ENCODE data around the gene KEAP1.

DNA sequence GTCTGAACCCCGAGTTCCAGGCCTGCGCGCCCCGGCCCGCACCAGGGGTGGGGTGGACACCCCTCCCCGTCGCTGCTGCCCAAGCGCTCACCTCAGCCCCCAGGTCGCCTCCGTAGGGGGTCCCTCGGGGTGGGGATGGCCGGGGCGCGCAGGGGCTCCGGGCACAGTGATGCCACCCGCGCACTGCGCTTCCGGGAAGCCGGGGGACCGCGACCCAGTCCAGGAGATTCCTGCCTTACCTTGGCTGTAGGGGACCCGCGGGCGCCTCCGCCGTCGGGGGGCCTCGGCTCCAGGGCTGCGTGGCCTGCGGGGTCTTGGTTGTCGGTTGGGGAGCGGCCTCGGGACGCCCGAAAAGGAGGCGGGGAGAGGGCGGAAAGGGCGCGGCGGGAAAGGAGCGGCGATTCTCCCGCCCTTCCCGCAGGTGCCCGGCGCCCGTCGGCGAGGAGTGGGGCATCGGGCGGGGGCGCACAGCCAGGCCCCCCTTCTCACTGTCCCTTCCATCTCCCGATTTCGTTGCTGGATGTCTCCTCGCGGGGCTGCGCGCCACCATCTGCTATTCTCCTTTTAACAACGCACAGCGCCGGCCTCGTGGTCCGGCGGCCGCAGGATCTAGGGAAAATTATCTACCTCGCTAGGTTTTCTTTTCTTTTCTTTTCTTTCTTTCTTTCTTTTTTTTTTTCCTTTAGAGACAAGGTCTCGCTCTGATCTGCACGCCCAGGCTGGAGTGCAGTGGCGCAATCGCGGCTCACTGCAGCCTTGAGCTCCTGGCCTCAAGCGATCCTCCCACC, at the start of gene KEAP1:
- TF ChIP-seq KDM5A (IDR thresholded peaks at IDR 0.05; ENCODE audit: low read length) = no peak
- 0 out of 4 replicates have a peak, but pooled peaks of 1 of the 3 experiments have one; percentile 2 for TF ChIP-seq CTCF (IDR thresholded peaks at IDR 0.05; ENCODE audit: control extremely low read depth in 1 of 3, insufficient read depth in 1 of 3, low read depth in 1 of 3, low read length in 3 of 3)
- TF ChIP-seq, protein P1, sequence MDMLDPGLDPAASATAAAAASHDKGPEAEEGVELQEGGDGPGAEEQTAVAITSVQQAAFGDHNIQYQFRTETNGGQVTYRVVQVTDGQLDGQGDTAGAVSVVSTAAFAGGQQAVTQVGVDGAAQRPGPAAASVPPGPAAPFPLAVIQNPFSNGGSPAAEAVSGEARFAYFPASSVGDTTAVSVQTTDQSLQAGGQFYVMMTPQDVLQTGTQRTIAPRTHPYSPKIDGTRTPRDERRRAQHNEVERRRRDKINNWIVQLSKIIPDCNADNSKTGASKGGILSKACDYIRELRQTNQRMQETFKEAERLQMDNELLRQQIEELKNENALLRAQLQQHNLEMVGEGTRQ (IDR thresholded peaks at IDR 0.05; ENCODE audit: low read length) = no peak
- TF ChIP-seq EP300 (IDR thresholded peaks at IDR 0.05; ENCODE audit: borderline replicate concordance in 1 of 2, low read depth in 2 of 2, low read length in 2 of 2) = no peak
- TF ChIP-seq, protein P2, sequence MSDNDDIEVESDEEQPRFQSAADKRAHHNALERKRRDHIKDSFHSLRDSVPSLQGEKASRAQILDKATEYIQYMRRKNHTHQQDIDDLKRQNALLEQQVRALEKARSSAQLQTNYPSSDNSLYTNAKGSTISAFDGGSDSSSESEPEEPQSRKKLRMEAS (IDR thresholded peaks at IDR 0.05) = peak; percentile 81
- TF ChIP-seq CHD1 (IDR thresholded peaks at IDR 0.05; ENCODE audit: low read depth, low read length) = no peak
- TF ChIP-seq EZH2 (IDR thresholded peaks at IDR 0.05; ENCODE audit: low read depth, low read length, severe bottlenecking) = no peak

All from H1 (cell line).